HG03558 (cell line): ENCODE measurements around the gene ADAMTSL2.

Source experiments
- ATAC-seq: cut with Tn5 transposase; IDR thresholded peaks from one replicate; pipeline ENCODE4 v1.9.1; 2021; ENCODE audit warnings: moderate number of reproducible peaks; ENCODE audit not compliant: unreplicated experiment; ENCODE audit errors: extremely low read depth

Gene ADAMTSL2

DNA sequence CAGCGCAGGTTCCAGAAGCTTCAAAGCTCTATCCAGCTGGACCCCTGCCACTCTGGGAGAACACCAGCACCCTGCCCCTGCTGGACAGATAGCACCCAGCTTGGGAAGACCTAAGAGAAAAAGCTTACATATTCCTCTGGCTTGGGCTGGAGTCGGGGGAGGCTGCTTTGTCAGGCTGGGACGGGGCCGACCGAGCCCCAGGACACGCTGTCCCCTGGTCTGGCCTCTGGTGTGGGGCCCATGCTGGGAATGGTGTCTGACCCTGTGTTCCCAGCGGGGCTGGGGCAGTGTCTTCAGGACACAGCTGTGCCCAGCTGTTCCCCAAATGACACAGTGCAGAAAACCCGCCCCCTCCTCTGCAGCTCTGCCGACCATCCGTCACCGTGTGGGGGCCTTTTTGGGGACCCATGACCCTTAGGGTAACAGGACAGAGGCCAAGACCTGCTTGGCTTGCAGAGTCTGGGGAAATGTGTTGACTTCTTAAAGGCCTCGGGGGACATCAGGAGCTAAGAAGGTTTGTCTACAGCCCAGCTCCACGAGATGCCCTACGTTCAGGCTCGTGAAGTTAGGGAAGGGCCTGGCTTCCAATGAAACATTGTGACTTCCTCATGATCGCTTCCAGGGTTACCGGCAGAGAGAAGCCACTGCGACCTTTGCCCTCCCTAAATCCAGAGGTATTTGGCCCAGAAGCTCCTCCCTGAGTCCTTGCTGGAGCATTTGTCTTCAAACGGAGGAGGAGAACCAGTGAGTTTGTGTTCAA is 35.2 kb upstream of the ADAMTSL2 start:
- no peak for ATAC-seq

DNA sequence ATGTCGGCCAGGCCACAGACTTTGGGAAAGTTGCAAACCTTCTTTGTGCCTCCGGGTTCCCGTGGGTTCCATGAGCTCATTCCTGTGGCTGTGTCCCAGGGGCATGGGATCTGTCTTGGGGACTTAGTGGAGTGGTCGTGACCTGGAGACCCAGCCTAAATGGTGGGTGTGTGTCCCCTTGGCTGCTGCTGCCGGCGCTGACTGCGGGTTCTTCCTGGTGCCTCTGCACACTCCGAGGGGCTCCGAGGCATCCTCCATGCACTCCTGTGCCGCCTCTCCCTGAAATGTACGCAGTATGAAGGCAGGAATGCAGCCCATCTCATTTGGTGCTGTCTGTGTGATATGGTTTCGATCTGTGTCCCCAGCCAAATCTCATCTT is 34.6 kb upstream of the ADAMTSL2 start:
- no peak for ATAC-seq

DNA sequence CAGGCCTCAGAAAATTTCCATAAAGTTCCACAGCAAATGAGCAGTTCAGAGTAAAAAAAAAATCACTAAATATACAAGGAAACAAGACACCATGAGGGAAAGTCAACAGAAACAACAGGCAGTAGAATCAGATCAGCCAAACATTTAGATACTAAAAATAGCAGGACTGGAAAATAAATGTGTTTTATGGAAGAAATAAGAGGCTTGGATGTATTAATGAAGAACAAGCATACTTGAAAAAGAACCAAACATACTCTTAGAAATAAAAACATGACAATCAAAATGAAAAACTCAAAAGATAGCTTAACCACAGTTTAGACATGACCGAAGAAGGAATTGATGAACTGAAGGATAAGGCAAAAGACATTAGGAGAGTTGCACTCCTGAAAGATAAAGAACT is 32.4 kb upstream of the ADAMTSL2 start:
- no peak for ATAC-seq

DNA sequence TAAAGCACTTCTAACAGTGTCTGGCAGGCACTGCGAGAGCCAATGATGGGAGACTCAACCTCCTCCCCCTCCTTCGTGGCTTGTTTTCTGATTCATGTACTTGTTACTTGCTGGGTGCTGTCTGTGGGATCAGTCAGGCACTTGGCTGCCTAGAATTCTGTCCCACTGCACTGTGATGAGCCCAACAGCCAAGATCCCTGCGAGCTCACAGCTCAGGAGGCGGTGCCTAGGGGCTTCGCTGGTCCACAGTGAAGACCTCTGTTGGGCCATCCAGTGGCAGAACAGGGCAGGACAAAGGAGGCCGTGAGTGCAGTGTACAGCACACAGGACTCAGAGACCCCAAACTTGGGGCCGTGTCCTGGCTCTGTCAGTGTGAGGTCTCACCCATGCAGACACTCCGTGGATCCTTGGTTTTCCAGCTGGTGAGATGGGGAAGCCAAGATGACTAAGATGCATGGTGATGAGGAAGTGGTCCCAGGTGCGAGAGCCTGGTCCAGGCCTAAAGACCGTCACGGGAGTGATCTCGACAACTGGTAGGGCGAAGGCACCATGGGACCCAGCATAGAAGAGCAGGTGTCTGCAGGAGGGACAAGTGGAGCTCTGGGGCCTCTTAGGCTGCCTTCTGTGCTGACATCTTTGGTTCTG is 29.2 kb upstream of the ADAMTSL2 start:
- ATAC-seq: no peak

DNA sequence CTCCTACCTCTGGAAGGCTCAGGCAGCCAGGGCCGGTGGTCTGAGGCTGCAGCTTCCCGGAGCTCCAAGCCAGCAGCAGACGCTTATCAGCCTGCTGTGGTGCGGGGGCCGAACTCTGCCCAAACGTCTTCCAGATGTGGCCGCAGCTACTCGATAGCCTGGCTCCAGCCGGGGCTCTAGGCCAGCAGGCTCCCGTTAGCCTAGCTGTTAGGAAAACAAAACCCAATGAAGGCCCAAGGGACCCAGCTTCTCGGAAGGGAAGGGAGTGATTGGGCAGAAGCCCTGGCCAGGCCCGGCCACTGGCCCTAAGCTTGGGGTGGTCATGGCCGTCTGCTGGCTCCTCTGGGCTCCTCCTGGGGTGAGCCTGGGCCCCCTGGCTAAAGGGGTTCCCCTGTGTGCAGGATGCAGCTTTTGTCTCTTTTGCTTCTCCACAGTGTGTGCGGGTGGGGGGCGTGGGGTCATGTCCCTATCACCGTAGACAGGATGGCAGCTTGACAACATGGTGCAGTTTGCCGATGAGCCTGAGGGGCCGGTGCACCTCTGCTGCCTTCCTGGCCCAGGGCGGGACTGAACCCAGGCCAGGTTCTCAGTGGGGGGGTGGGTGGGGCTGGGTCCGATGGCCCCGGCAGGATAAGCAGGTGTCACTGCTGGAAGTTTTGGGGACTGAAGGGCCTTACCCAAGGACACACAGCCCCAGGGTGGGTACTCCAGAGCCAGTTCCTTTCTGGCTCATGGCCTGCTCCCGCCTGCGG is 28.4 kb upstream of the ADAMTSL2 start:
- ATAC-seq: no peak

DNA sequence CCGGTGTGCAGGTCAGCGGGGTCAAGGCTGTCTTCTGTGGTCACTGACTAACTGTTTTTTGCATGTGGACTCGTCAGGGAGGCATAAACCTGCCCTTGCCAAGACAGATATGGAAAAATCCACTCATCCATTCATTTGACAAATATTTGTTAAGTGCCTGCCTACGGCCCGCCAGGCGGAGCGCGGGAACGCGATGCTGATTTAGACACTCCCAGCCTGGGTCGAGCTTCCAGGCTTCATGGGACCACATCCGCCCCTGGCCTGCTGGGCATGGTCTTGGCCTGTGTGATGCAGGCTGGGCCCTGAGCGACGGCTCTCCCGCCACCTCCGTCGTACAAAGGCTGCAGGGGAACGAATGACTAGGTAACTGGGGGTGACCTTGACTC is 27.9 kb upstream of the ADAMTSL2 start:
- ATAC-seq: no peak

DNA sequence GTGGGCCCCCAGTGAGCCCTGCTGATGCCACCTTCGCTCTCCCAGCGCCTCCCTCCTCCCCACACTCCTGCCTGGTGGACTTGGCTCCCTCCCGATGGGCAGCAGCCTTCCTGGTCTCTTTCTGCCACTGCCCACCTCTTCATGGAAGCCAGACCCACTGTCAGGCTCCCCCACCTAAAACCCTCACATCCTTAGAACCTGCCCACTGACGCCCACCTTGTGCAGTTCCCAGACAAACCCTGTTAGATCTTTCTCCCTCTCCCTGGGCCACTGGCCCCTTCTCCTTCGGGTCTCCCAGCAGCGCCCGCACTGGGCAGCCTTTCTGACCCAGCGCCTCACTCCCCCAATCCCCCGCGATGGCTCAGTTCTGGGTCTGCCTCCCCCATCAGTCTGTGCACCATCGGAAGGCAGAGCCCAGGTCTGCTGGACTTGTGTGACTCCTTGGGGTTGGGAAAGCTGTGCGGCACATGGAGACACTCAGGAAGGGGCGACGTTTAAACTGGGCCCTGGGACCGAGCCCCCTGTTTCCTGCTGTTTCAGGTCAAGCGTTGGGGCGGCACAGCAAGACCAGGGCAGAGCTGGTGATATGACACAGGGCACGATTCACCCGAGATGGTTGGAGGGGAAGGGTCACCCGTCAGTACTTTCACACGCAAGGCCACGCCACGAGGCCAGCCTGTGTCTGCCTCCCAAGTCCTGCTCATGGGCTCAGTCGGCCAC is 27.1 kb upstream of the ADAMTSL2 start:
- ATAC-seq: no peak

DNA sequence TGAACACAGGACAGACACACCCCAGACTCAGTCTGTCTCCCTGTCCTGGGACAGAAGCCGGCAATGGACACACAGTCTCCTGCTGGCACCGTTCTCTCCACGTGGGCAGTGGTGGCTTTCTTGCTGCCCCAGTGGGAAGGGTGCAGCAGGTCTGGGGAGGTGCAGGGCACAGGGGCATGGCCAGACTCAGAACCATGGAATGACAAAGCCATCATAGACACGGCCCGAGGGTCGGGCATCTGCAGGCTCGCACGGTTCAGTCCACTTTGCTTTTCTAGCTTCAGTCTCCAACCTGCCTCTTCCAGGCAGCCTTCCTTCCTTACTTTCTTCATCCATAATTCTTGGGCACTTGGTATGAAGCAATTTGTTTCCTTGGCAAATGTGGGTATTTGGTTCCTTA is 26.5 kb upstream of the ADAMTSL2 start:
- no peak for ATAC-seq

DNA sequence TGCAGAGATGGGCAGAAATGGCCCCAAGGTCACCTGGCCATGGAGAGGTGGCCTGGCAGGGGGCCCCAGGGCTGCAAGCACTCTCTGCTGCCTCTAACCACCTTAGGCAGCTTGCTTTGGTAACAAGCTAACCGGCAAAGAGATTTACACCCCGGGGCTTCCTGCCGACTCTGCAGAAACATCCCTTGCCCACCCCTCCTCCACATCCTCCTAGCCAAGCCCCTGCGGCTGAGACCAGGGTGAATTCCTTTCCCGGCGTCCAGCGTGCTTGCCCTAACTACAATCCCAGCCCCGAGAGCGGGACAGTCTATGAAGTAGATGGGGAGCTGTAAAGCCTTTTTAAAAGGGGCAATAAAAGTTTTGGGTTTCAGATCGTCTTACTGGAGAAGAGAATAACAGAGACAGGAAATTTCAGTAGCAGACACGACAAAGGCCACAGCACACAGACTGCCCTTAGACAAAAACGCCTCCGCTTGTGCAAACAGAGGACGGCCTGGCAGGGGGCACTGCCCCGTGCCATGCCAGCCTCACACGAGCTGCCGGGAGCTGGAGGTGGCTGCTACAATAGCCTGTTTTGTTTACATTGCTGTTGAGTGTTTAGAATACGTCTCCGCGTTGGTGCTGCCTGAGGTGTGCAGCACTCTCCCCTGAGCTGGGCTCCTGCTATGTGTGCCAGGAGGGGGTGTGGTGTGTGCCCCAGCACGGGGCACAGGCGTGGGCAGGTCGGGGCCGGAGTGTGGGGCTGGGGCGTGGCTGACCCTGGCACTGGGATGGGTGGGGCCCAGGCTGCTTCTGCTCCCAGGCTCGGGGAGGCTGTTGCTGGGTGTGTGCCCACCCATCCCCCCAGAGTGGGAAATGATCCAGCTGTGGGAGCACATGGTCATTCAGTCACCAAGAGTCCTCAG is 25.1 kb upstream of the ADAMTSL2 start:
- ATAC-seq: no peak

DNA sequence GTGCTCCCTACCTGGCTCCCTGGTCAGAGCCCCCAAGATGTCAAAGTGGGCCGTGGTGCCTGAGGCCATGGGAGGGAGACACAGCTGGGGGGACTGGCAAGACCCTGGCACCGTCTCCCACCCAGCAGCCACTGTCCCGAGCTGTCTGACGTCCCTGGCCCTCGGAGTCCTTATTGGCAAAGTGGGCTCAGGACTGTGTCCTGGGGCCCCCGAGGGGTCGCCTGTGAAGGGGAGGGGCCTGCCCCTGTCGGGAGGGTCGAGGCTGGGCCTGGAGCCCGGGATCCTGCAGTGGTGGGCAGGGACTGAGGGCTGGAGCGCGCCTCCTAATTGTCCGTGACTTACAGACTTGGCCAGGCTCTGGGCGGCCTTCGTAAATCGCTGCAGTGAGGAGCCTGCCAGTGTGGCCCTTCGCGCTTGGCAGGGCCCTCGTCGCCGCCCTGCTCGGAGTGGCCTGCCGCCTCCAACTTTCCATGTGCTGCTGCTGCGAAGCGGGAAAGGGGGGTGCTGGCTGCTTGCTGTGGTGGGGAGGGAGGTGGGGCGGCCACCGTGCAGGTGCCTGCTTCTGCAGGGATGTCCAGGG is 23.5 kb upstream of the ADAMTSL2 start:
- no peak for ATAC-seq

DNA sequence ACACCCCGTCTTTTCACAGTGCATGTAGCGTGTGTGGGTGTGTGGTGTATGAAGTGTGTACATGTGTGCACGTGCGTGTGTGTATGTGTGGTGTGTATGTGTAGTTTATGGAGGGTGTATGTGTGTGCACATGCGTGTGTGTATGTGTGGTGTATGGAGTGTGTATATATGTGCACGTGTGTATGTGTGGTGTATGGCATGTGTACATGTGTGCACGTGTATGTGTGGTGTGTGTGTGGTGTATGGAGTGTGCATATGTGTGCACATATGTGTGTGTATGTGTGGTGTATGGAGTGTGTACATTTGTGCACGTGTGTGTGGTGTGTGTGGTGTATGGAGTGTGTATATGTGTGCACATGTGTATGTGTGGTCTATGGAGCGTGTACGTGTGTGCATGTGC is 22.9 kb upstream of the ADAMTSL2 start:
- no peak for ATAC-seq

DNA sequence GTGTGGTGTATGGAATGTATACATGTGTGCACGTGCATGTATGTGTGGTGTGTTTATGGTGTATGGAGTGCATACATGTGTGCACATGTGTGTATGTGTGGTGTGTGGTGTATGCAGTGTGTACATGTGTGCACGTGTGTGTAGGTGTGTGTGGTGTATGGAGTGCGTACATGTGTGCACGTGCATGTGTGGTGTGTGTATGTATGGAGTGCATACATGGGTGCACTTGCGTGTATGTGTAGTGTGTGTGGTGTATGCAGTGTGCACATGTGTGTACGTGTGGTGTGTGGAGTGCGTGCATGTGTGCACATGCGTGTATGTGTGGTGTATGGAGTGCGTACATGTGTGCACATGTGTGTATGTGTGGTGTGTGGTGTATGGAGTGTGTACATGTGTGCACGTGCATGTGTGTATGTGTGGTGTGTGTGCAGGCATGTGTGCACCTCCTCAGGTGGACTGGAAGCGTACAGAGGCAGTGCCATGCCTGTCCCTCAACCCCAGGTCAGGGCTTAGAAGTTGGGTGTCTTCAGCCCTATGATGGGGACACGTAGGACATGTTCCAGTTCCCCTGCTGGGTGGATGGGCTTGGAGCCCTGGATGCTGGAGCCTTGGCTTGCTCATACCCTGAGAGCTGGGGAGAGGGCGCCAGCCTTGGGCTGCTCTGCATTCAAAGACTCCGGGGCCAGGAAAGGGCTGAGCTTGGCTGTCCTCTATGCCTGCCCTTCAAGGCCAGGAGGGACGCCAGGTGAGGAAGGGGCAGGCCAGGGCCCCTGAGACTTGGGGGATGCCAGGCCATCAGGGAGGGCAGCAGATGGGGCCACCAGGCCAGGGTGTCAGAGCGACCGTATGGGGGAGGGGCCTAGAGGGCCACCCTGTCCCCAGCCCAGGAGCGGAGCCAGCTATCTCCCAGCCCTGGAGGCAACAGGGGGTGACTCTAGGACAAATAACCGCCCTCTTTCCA is 22.0 kb upstream of the ADAMTSL2 start:
- no peak for ATAC-seq

DNA sequence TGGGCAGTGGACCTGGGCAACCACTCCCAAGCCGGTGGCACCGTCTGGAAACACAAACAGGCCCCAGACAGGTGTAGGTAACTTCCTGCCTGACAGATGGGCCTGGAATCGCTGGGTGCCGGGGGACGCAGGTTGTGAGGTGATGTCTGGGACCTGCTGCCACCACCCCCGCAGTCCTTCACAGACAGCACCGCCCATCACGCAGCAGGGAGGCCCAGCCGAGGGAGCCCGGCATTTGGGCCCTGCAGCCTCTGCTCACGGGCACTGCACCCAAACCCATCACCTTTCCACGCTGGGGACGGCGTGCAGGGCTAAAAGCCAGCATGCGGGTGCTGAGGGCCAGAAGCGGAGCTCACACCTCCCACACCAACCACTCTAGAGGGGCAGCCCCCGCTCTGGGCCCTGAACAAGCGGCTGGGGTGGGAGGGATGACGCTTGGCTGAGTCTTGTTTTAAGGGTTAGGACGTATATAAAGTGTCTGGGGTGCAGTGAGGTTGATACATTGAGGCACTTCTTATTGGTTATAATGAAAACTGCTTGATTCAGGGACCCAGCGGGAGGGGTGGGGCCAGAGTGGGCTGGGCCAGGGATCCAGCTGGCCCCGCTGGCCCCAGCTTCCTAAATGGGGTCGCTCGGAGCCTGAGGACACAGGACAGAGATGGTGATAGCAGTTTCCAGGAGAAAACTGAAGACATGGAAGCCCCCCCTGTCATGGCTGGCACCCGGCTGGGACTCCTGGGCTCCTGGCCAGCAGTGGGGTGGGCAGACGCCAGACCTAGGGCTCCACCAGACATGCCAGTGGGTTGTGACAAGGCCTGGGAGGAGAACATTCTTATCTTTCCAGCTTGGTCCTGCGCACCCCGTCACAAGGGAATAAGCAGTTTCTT is 21.0 kb upstream of the ADAMTSL2 start:
- no peak for ATAC-seq

DNA sequence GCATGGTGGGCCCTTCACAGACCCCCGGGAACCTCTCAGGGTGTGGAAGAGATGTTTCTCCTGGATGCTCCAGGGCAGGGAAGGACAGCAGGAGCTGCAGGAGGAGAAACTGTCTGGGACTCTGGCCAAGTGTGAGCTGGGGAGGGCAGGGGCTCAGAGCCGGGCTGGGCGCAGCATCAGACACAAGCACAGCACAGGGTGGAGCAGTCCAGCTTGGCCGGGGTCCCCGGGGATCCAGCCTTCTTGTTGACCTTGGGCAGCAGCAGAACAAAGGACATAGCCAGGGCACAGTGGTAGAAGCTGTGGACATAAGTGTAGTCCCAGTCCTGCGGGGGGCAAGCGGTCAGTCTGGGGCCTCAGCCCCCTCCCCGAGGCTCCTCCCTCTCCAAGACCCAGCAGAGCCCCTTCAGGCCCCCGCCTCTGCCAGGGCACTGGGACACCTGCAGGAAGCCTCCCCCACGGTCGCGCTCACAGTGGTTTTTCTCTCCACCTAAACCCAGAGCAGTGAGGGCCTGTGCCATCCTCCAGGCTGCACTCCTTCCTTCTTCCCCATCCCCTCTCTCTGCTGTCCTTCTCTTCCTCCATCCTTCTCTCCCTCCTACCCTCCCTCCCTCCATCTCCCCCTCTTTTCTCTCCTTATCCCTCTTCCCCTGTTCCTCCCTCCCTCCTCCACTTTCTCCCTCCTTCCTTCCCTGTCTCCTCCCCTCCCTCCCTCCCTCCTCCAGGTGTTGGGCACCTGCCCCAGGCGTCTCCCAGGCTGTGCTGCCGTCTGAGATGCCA is 19.9 kb upstream of the ADAMTSL2 start:
- no peak for ATAC-seq

DNA sequence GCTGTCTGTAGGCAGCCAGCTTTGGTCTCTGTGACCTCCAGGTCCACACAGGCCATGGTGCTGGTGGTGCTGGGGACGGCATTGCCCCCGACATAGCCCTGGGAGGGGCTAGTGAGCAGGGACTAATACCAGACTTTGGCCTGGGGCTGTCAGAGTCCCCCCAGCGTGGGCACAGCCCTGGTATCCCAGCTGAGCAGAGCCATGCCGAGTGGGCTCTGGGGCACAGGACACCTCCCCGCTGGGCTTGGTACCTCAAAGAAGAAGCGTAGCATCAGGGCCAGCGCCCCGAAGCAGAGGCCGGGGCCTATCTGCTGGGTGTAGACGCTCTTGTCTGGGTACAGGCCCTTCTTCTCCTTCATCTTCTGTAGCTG is 19.3 kb upstream of the ADAMTSL2 start:
- ATAC-seq: no peak

DNA sequence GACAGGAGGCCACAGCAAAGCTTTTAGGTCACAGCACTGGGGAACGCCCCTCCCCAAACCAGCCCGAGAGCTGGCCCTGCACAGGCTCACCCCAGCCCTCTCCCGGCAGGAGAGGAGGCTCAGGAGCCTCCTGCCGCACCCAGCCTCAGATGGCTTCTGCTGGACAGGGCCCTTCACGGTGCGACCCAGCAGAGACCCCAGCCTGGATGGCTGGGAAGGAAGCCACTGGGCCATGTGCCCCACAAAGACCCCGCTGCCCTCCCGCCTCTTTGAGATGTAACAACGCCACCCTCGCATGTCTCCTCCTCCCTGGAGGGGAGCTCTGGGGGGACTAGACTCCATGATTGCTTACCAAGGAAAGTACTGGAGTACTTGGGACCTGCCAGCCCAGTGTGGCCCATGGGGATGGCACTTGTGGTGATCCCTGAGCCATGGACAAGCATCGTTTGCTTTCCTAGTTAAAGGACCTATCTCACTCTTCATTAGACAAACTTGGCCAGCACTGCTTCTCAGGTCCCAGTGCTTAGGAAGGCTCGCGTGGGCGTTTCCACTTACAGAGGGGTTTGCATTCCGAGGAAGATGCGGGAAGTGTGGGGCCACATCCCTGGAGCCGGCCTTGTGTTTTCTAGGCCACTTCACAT is 18.8 kb upstream of the ADAMTSL2 start:
- no peak for ATAC-seq
